Measurements from ENCODE around the gene NBEA.

DNA sequence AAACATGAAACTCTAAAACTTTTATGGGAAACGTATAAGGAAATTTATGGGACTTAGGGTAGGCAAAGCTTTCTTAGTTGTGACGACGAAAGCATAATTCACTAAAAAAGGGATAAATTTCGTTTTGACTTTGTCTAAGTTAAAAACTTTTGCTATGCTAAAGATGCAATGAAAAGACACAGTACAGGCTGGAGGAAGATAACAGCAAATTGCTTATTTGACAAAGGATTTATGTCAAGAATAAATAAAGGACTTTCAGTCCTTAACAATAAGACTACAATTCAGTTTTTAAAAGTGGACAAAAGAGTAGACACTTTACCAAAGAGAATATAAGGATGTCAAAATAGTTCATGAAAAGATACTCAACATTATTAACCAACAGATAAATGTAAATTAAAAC lies 150.2 kb downstream of the NBEA start:
- TF ChIP-seq, protein P1, sequence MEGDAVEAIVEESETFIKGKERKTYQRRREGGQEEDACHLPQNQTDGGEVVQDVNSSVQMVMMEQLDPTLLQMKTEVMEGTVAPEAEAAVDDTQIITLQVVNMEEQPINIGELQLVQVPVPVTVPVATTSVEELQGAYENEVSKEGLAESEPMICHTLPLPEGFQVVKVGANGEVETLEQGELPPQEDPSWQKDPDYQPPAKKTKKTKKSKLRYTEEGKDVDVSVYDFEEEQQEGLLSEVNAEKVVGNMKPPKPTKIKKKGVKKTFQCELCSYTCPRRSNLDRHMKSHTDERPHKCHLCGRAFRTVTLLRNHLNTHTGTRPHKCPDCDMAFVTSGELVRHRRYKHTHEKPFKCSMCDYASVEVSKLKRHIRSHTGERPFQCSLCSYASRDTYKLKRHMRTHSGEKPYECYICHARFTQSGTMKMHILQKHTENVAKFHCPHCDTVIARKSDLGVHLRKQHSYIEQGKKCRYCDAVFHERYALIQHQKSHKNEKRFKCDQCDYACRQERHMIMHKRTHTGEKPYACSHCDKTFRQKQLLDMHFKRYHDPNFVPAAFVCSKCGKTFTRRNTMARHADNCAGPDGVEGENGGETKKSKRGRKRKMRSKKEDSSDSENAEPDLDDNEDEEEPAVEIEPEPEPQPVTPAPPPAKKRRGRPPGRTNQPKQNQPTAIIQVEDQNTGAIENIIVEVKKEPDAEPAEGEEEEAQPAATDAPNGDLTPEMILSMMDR (IDR thresholded peaks at IDR 0.05) = no peak
- no peak for TF ChIP-seq POLR2A (IDR thresholded peaks at IDR 0.05)

Measured in thyroid gland (tissue), 4 donors.